Upper lobe of left lung (tissue), 4 donors: Measurements from ENCODE around the gene RBPJL.

ENCODE experiments used
- CTCF ChIP-seq, 6 experiments: fragments of 450-650 bp in 4 of 6; fragments of 200-600 bp in 2 of 6; sonication (generic) in 2 of 6; IDR thresholded peaks; one replicate each; pipeline ENCODE4 v1.5.1; 2016 to 2019; ENCODE audit warnings: antibody characterized with exemption in 6 of 6
- EP300 ChIP-seq, 4 donors: sonication (generic); formaldehyde crosslinking; IDR thresholded peaks; one replicate each; pipeline ENCODE4 v1.5.1; 2017; ENCODE audit warnings: antibody characterized with exemption in 4 of 4, control low read depth in 2 of 4
- POLR2AphosphoS5 ChIP-seq, 2 donors: sonication (generic); formaldehyde crosslinking; IDR thresholded peaks; one replicate each; pipeline ENCODE4 v1.5.1; 2017; ENCODE audit warnings: antibody characterized with exemption in 2 of 2

DNA sequence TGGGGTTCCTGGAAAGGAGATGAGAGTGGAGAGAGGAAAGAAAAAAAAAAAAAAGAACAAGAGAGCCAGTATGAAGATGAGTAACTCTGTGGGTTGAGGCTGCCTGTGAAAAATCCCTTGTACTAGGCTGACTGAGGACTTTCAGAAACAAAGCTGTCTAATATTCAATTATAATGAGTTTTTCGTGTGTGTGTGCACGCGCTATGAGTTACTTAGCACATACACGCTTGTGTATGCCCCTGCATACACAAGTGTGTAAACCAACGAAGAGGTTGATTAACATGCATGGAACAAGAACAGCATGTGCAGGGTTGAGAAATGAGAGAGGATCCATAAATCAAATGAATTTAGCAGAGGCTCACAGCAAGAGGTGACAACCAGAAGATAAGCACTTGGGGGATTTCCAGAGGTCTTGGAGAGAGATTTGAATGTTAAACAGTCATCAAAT, 4.8 kb upstream of the RBPJL start:
- TF ChIP-seq POLR2AphosphoS5 (IDR thresholded peaks at IDR 0.05), result no peak
- no peak for TF ChIP-seq CTCF (IDR thresholded peaks at IDR 0.05)
- TF ChIP-seq EP300 (IDR thresholded peaks at IDR 0.05), result no peak
